HepG2 (cell line): ENCODE data around the gene FAM118B. TPM values are rescaled to one million over a fixed set of nuclear protein-coding genes. Genes with fewer than 3 reads are reported as not detected.

ENCODE experiments used
- ATAC-seq: fragments of 200-7000 bp; cut with Tn5 transposase; 3 replicates; pipeline ENCODE4 v1.9.1; 2020; ENCODE audit warnings: mild to moderate bottlenecking, moderate library complexity
- BruUV-seq: library from RNA; stranded (reverse); fragments of 400-500 nt; replicated peaks from 2 replicates; lab custom pipeline; 2021; lab: Mats Ljungman, UMichigan
- CTCF ChIA-PET: fragments of 300-600 bp; formaldehyde crosslinking; extraction: SDS; loops from one replicate; lab custom pipeline; 2021; ENCODE audit warnings: low total read pairs, inconsistent platforms, low intra/inter-chr PET ratio; lab: Yijun Ruan, JAX
- POLR2A ChIA-PET: fragments of 350-600 bp; sonication (Branson Sonifier 250); formaldehyde crosslinking; loops from one replicate; lab custom pipeline; 2020; ENCODE audit warnings: antibody characterized with exemption, inconsistent platforms; lab: Yijun Ruan, JAX
- DNase-seq: peaks from one replicate; pipeline ENCODE4 v3.0.0-alpha.2; 2015; ENCODE audit warnings: low spot score
- FAIRE-seq: peaks from 3 replicates; lab custom pipeline; 2011; peaks lifted over from hg19 to GRCh38; lab: Jason Lieb, UNC
- H2AFZ ChIP-seq: one replicate; pipeline ENCODE4 v1.6.1; 2011; ENCODE audit warnings: low read length, inconsistent platforms
- H3K27ac ChIP-seq: fragments of 300-600 bp; 3 replicates; pipeline ENCODE4 v1.8.0; 2011; ENCODE audit warnings: mixed run types, mild to moderate bottlenecking, mixed read lengths, low read length, inconsistent platforms; ENCODE audit not compliant: insufficient read depth; ENCODE audit errors: extremely low read length
- H3K27me3 ChIP-seq, 2 experiments: fragments of 200-600 bp in 1 of 2; 2 replicates in 1 of 2; 3 replicates in 1 of 2; pipeline versions ENCODE4 v1.6.0 to v1.8.0; 2011; ENCODE audit warnings: low read length in 2 of 2, mild to moderate bottlenecking in 2 of 2, moderate library complexity in 2 of 2, inconsistent platforms in 1 of 2; ENCODE audit not compliant: insufficient read depth in 2 of 2, control insufficient read depth in 1 of 2
- H3K36me3 ChIP-seq, 2 experiments: fragments of 200-600 bp in 1 of 2; replicated peaks in 1 of 2; 2 replicates in 1 of 2; 3 replicates in 1 of 2; pipeline versions ENCODE4 v1.5.1 to v1.8.0; 2011; ENCODE audit warnings: low read length in 2 of 2, inconsistent platforms in 1 of 2; ENCODE audit not compliant: insufficient read depth in 2 of 2, control insufficient read depth in 1 of 2
- H3K4me1 ChIP-seq: 2 replicates; pipeline ENCODE4 v1.5.1; 2012; ENCODE audit warnings: low read length, inconsistent platforms; ENCODE audit not compliant: insufficient read depth
- H3K4me2 ChIP-seq: 2 replicates; pipeline ENCODE4 v1.6.0; 2011; ENCODE audit warnings: low read depth, low read length, inconsistent platforms
- H3K4me3 ChIP-seq, 3 experiments: fragments of 200-600 bp in 1 of 3; sonication (generic), shearing (Covaris generic) in 1 of 3; replicated peaks in 1 of 3; 2 replicates each; pipeline ENCODE4 v1.5.1; 2011 to 2016; ENCODE audit warnings: low read length in 3 of 3, inconsistent platforms in 2 of 3, low read depth in 2 of 3, mild to moderate bottlenecking in 2 of 3, control low read depth in 1 of 3, mixed read lengths in 1 of 3; ENCODE audit not compliant: insufficient read depth in 1 of 3
- H3K79me2 ChIP-seq: one replicate; pipeline ENCODE4 v1.6.1; 2011; ENCODE audit warnings: low read length, inconsistent platforms; ENCODE audit not compliant: insufficient read depth
- H3K9ac ChIP-seq: 2 replicates; pipeline ENCODE4 v1.6.0; 2011; ENCODE audit warnings: mild to moderate bottlenecking, low read depth, low read length, inconsistent platforms; ENCODE audit not compliant: insufficient read depth
- H3K9me3 ChIP-seq: 2 replicates; pipeline ENCODE4 v1.5.1; 2012; ENCODE audit warnings: mild to moderate bottlenecking, low read length
- H4K20me1 ChIP-seq: 2 replicates; pipeline ENCODE4 v1.6.0; 2011; ENCODE audit warnings: inconsistent platforms, mild to moderate bottlenecking, low read length, moderate library complexity; ENCODE audit not compliant: insufficient read depth
- MED8 ChIP-seq: sonication (generic); formaldehyde crosslinking; IDR thresholded peaks from 2 replicates; pipeline ENCODE4 v1.8.1; 2023; ENCODE audit warnings: mild to moderate bottlenecking, missing genetic modification reagents; ENCODE audit not compliant: insufficient replicate concordance
- NFKB2 ChIP-seq: sonication (generic); formaldehyde crosslinking; IDR thresholded peaks from 2 replicates; pipeline ENCODE4 v1.4.0; 2020; ENCODE audit warnings: missing genetic modification reagents, borderline replicate concordance
- THAP7 ChIP-seq: sonication (generic); formaldehyde crosslinking; IDR thresholded peaks from 2 replicates; pipeline ENCODE4 v1.8.1; 2023; ENCODE audit warnings: mild to moderate bottlenecking, missing genetic modification reagents
- THRA ChIP-seq: sonication (generic); formaldehyde crosslinking; IDR thresholded peaks from 2 replicates; pipeline ENCODE4 v1.4.0; 2020; ENCODE audit warnings: missing genetic modification reagents, borderline replicate concordance
- ZBTB38 ChIP-seq: sonication (generic); formaldehyde crosslinking; IDR thresholded peaks from 2 replicates; pipeline ENCODE4 v1.5.1; 2020; ENCODE audit warnings: mild to moderate bottlenecking, missing genetic modification reagents
- ZNF747 ChIP-seq: sonication (generic); formaldehyde crosslinking; IDR thresholded peaks from 2 replicates; pipeline ENCODE4 v1.8.1; 2023; ENCODE audit warnings: missing genetic modification reagents, mild to moderate bottlenecking, borderline replicate concordance
- WGBS: methylation state at CpG from one replicate; pipeline ENCODE4 v1.1.6; 2017; ENCODE audit warnings: low lambda C conversion rate; 5-methylcytosine and 5-hydroxymethylcytosine counted together
- in situ Hi-C: cut with HindIII; loops from 2 replicates; pipeline ENCODE4 v1.10.0; 2017; ENCODE audit warnings: low pct_unique_long_range_greater_than_20kb; ENCODE audit not compliant: extremely low pct_ligation_motif_present
- intact Hi-C: fragments of 100-400 bp; cut with micrococcal nuclease; formaldehyde crosslinking; loops from one replicate; pipeline ENCODE4 v1.10.0; 2022; ENCODE audit not compliant: unreplicated experiment
- polyA plus RNA-seq, 8 experiments: library from polyadenylated mRNA; depleted of rRNA in 3 of 8; stranded (reverse) in 7 of 8; unstranded in 1 of 8; fragments of >200 nt; fragmentation: Illumina TruSeq in 4 of 8; extraction: Trizol in 4 of 8; gene quantifications; 2 replicates each; pipeline versions ENCODE4 v1.2.1 to v1.2.3, GENCODE V29; 2011 to 2016; ENCODE audit warnings: low read depth in 4 of 8, missing spikeins in 1 of 8, mixed read lengths in 1 of 8; ENCODE audit not compliant: insufficient read depth in 1 of 8
- total RNA-seq, 5 experiments: library from RNA; depleted of rRNA; stranded (reverse); fragments of >200 nt; fragmentation: Illumina TruSeq; extraction: Trizol; gene quantifications; 2 replicates each; pipeline ENCODE4 v1.2.3, GENCODE V29; 2016; ENCODE audit warnings: low read depth in 1 of 5

FAM118B gene
- total and polyA plus RNA-seq, 2 of the 13 experiments (the other 11 are each of a cell fraction or from before 2014, with no cell fraction given): 10.2 to 25.7 TPM

- no peak for DNase-seq
- in situ Hi-C loops: loop anchor here (10.0 kb wide), 1 partner anchor 170 kb away; no protein-coding TSS in a partner anchor
- no peaks in the 10 kb centered on the region for H4K20me1 ChIP-seq
- H3K4me3 ChIP-seq: peak overlapping the region; percentile 72 to 88 (median 78)
- CTCF ChIA-PET: no interaction called here
- H3K36me3 ChIP-seq: peaks cover 0 to 1% of the 10 kb centered on the region in 2 experiments; a peak in 1 of 5 replicates
- H3K9ac ChIP-seq: peak overlapping the region; percentile 96
- no peaks in the 10 kb centered on the region for H3K27me3 ChIP-seq
- H3K4me1 ChIP-seq: peaks cover 20% of the 10 kb centered on the region
- ATAC-seq: peak; percentile 20
- peak overlapping the region; percentile 90 for H3K4me2 ChIP-seq
- H3K27ac ChIP-seq: peak overlapping the region; percentile 86
- TSS peak; percentile 83 for BruUV-seq
- no peak for TF ChIP-seq MED8
- TF ChIP-seq ZBTB38: peak; percentile 36; the same call in 1 of the 2 replicates
- no peak for TF ChIP-seq THAP7 (CRISPR knock-in tag)
- TF ChIP-seq THRA (CRISPR knock-in tag): no peak
- 0 out of 2 replicates have a peak, but pooled peaks have one; percentile 1 for TF ChIP-seq ZNF747
- TF ChIP-seq NFKB2 (CRISPR knock-in tag): no peak
- TF ChIP-seq, all 625 proteins: peak for 2
- POLR2A ChIA-PET: interaction anchor here (0.9 to 1.8 kb wide), 13 partner anchors 10 to 380 kb away, joined by 3 to 24 read pairs (median 4); partner anchors contain the start of genes ST3GAL4 and TIRAP
- WGBS: 67% methylated on average over 12 of the region's 12 CpGs
- no peak for FAIRE-seq
- Histone ChIP-seq H3K79me2 (no peaks in the 10 kb centered on the region), H3K9me3 (no peaks in the 10 kb centered on the region), H2AFZ (peak overlapping the region; percentile 80)
- intact Hi-C loops: loop anchor here (1.0 kb wide), 1 partner anchor 21 kb away; the partner anchor contains the start of gene TIRAP
These were observed 93.0 kb downstream of the FAM118B start for GRCh38 chr11:126304457-126305075.
